GM13977 (cell line): ENCODE results near the gene SLC38A1.
"Not testable (repeated sequence)": the region's sequence is repeated elsewhere in the genome, so short reads cannot be mapped to it uniquely, and the experiment has no call there.

Experiments used
- DNase-seq: peaks from one replicate; pipeline ENCODE4 v3.0.0; 2012; ENCODE audit warnings: low spot score
- CTCF ChIP-seq: IDR thresholded peaks from 2 replicates; pipeline ENCODE4 v1.5.1; 2012; ENCODE audit warnings: mild to moderate bottlenecking, control low read depth; ENCODE audit not compliant: insufficient read depth; ENCODE audit errors: extremely low read depth, missing control alignments
- in situ Hi-C: fragments of 300-500 bp; cut with MboI; formaldehyde crosslinking; loops from one replicate; pipeline ENCODE4 v1.12.0; 2022; ENCODE audit warnings: low sequenced_read_pairs, low pct_unique_long_range_greater_than_20kb, mixed read lengths, inconsistent platforms; ENCODE audit not compliant: unreplicated experiment

The SLC38A1 gene

GRCh38 chr12:46198913-46199312, 69.9 kb downstream of the SLC38A1 start:
- DNase-seq: no peak

GRCh38 chr12:46197883-46198282, 71.0 kb downstream of the SLC38A1 start:
- in situ Hi-C loops: no loop called here
- no peak for TF ChIP-seq CTCF
- DNase-seq: no peak

More at GRCh38 chr12:46198913-46199312, 69.9 kb downstream of the SLC38A1 start:
- no peak for TF ChIP-seq CTCF
- in situ Hi-C loops: no loop called here

- in situ Hi-C loops, DNase-seq: not testable (repeated sequence)
Measured at GRCh38 chr12:46190533-46190932, 78.3 kb downstream of the SLC38A1 start.

GRCh38 chr12:46188170-46188569, 80.7 kb downstream of the SLC38A1 start:
- no peak for DNase-seq
- no peak for TF ChIP-seq CTCF
- in situ Hi-C loops: no loop called here

GRCh38 chr12:46187023-46187422, 81.8 kb downstream of the SLC38A1 start:
- no peak for DNase-seq
- no peak for TF ChIP-seq CTCF

GRCh38 chr12:46186088-46186487, 82.8 kb downstream of the SLC38A1 start:
- no peak for DNase-seq
- in situ Hi-C loops: no loop called here
- no peak for TF ChIP-seq CTCF

More at GRCh38 chr12:46187023-46187422, 81.8 kb downstream of the SLC38A1 start:
- in situ Hi-C loops: no loop called here

GRCh38 chr12:46185686-46186085, 83.2 kb downstream of the SLC38A1 start:
- in situ Hi-C loops: no loop called here
- DNase-seq: no peak
- TF ChIP-seq CTCF: no peak
